Measurements from ENCODE around the gene NCOA7.

DNA sequence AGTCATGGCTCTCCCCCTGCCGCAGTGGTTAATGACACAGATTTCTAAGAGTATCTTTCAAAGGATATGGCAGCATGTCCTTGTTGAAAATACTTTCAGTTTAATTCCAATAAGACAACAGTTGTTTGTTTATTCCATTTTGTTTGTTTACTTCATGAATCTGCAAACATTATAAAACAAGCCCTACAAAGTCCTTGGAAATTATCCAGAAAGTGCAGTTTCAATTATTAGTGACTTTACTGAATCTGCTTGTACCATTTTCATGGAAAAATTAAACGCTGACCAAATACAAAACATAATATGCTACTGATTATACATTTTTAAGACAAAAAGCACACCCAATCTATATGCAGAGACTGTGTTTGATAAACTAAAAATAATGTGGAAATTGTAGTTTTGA, 38.0 kb upstream of the NCOA7 start:
- no peak for TF ChIP-seq GATA3 (IDR thresholded peaks at IDR 0.05; ENCODE audit: low read depth, low read length)
- no peak for TF ChIP-seq GATA2 (IDR thresholded peaks at IDR 0.05; ENCODE audit: low read depth, low read length)

Data from SH-SY5Y (cell line).